DOHH2 (cell line): Measurements from ENCODE around the gene ING4.
A peak's percentile ranks its signal among the peaks of the same experiment; 100 is the strongest.

Source experiments
- H3F3A ChIP-seq: fragments of 200-600 bp; sonication (generic), shearing (Covaris generic); 2 replicates; pipeline ENCODE4 v1.6.0; 2016; ENCODE audit warnings: antibody characterized with exemption, mild to moderate bottlenecking; ENCODE audit not compliant: control insufficient read depth, insufficient read depth
- H3K27ac ChIP-seq: fragments of 200-600 bp; sonication (generic); 2 replicates; pipeline ENCODE4 v1.5.1; 2014; ENCODE audit warnings: low read depth, mild to moderate bottlenecking, low read length, moderate library complexity
- H3K27me3 ChIP-seq: fragments of 200-600 bp; sonication (generic); 2 replicates; pipeline ENCODE4 v1.6.1; 2014; ENCODE audit warnings: mild to moderate bottlenecking, low read length, mixed read lengths; ENCODE audit not compliant: control insufficient read depth
- H3K36me3 ChIP-seq: fragments of 200-600 bp; sonication (generic); 2 replicates; pipeline ENCODE4 v1.6.1; 2014; ENCODE audit warnings: mild to moderate bottlenecking, low read length, moderate library complexity, mixed read lengths; ENCODE audit not compliant: control insufficient read depth
- H3K4me1 ChIP-seq: fragments of 200-600 bp; sonication (generic); 2 replicates; pipeline ENCODE4 v1.6.1; 2014; ENCODE audit warnings: mild to moderate bottlenecking, low read length, mixed read lengths; ENCODE audit not compliant: control insufficient read depth
- H3K4me2 ChIP-seq: fragments of 200-600 bp; sonication (generic); 2 replicates; pipeline ENCODE4 v1.6.0; 2014; ENCODE audit warnings: mild to moderate bottlenecking, low read length, moderate library complexity
- H3K4me3 ChIP-seq: fragments of 200-600 bp; sonication (generic); 2 replicates; pipeline ENCODE4 v1.5.1; 2014; ENCODE audit warnings: mild to moderate bottlenecking, low read length, mixed read lengths
- H3K79me2 ChIP-seq: fragments of 200-600 bp; sonication (generic); 2 replicates; pipeline ENCODE4 v1.6.1; 2014; ENCODE audit warnings: mild to moderate bottlenecking, low read length, mixed read lengths; ENCODE audit not compliant: control insufficient read depth
- H3K9me2 ChIP-seq: fragments of 200-600 bp; sonication (generic); replicated peaks from 2 replicates; pipeline ENCODE4 v1.6.1; 2014; ENCODE audit warnings: mild to moderate bottlenecking, low read length, mixed read lengths; ENCODE audit not compliant: control insufficient read depth
- H3K9me3 ChIP-seq: fragments of 200-600 bp; sonication (generic); 2 replicates; pipeline ENCODE4 v1.6.1; 2014; ENCODE audit warnings: antibody characterized with exemption, low read length, mixed read lengths; ENCODE audit not compliant: control insufficient read depth, insufficient read depth
- H4K20me1 ChIP-seq: fragments of 200-600 bp; sonication (generic); 2 replicates; pipeline ENCODE4 v1.6.0; 2014; ENCODE audit warnings: low read depth, mild to moderate bottlenecking, antibody characterized with exemption, low read length, moderate library complexity; ENCODE audit not compliant: control insufficient read depth, insufficient read depth
- EZH2phosphoT487 ChIP-seq: fragments of 200-600 bp; sonication (generic); IDR thresholded peaks from 2 replicates; pipeline ENCODE4 v1.6.1; 2017; ENCODE audit warnings: borderline replicate concordance, mild to moderate bottlenecking, antibody characterized with exemption, low read length, moderate library complexity, mixed read lengths
- TF ChIP-seq, protein P1 (sequence below): fragments of 200-600 bp; sonication (generic); IDR thresholded peaks from one replicate; pipeline ENCODE4 v1.5.1; 2014; ENCODE audit warnings: antibody characterized with exemption, mild to moderate bottlenecking, low read depth, low read length; ENCODE audit not compliant: poor library complexity, severe bottlenecking

Gene ING4

DNA sequence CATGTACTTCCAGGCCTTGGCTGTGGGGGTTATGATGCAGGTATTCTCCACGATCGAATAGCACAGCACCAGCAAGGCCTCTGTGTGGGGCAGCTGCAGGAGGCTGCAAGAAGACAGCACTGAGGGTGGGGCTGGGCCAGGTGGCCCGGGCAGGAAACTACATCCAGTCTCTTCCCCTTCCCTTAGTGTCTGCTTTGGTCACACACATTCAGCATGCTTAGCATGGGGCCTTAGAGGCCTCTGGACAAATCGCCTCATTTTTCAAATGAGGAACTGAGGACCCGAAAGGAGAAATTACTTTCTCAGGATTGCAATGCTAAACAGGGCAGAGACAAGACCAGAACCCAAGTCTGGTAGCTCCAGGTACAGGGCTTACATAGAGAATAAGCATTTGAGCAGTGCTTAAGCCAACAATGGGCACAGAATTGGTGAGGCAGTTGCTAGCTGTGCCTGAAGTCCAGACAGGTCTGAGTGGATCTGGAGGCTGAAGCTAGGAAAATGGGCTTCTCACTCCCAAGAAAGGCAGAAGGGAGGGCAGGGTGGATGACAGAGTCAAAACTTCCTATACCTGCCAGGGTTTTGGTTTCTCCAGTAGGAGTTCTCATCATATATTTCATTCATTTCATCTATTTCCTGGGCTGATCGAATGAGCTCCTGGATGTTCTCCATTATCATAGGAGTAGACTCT is 19.2 kb downstream of the ING4 start:
- peak overlapping the region; percentile 94 for H3K4me2 ChIP-seq
- no peaks in the 10 kb centered on the region for H3K9me2 ChIP-seq
- no peaks in the 10 kb centered on the region for H3K27me3 ChIP-seq
- peaks cover 65% of the 10 kb centered on the region for H3K4me1 ChIP-seq
- peaks cover 12% of the 10 kb centered on the region for H3K79me2 ChIP-seq
- no peaks in the 10 kb centered on the region for H4K20me1 ChIP-seq
- peak overlapping the region; percentile 97 for H3K27ac ChIP-seq
- TF ChIP-seq EZH2phosphoT487, result no peak
- TF ChIP-seq, protein P1, sequence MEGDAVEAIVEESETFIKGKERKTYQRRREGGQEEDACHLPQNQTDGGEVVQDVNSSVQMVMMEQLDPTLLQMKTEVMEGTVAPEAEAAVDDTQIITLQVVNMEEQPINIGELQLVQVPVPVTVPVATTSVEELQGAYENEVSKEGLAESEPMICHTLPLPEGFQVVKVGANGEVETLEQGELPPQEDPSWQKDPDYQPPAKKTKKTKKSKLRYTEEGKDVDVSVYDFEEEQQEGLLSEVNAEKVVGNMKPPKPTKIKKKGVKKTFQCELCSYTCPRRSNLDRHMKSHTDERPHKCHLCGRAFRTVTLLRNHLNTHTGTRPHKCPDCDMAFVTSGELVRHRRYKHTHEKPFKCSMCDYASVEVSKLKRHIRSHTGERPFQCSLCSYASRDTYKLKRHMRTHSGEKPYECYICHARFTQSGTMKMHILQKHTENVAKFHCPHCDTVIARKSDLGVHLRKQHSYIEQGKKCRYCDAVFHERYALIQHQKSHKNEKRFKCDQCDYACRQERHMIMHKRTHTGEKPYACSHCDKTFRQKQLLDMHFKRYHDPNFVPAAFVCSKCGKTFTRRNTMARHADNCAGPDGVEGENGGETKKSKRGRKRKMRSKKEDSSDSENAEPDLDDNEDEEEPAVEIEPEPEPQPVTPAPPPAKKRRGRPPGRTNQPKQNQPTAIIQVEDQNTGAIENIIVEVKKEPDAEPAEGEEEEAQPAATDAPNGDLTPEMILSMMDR, result no peak
- no peaks in the 10 kb centered on the region for H3K9me3 ChIP-seq
- peak overlapping the region; percentile 77 for H3K4me3 ChIP-seq
- peaks cover 25% of the 10 kb centered on the region for H3K36me3 ChIP-seq
- H3F3A ChIP-seq, result peaks cover 21% of the 10 kb centered on the region

- Histone ChIP-seq H3K36me3 (peaks cover 7% of the 10 kb centered on the region), H3F3A (peaks cover 24% of the 10 kb centered on the region), H3K27me3 (no peaks in the 10 kb centered on the region), H4K20me1 (no peaks in the 10 kb centered on the region), H3K4me1 (peaks cover 76% of the 10 kb centered on the region), H3K9me2 (no peaks in the 10 kb centered on the region), H3K4me3 (no peak overlapping the region), H3K79me2 (peaks cover 3% of the 10 kb centered on the region), H3K27ac (no peak overlapping the region), H3K4me2 (no peak overlapping the region), H3K9me3 (no peaks in the 10 kb centered on the region)
- no peak for TF ChIP-seq EZH2phosphoT487
- TF ChIP-seq, protein P1, result no peak
These were observed 21.8 kb downstream of the ING4 start for GRCh38 chr12:6641131-6641530.

GRCh38 chr12:6640497-6640896 is 22.4 kb downstream of the ING4 start:
- Histone ChIP-seq H3K4me2 (no peak overlapping the region), H3K27me3 (no peaks in the 10 kb centered on the region), H3K9me2 (no peaks in the 10 kb centered on the region), H3K9me3 (no peaks in the 10 kb centered on the region), H3K36me3 (peaks cover 7% of the 10 kb centered on the region), H3K4me1 (peaks cover 78% of the 10 kb centered on the region), H3K79me2 (peaks cover 7% of the 10 kb centered on the region), H3K4me3 (no peak overlapping the region), H3F3A (peaks cover 24% of the 10 kb centered on the region), H3K27ac (no peak overlapping the region), H4K20me1 (no peaks in the 10 kb centered on the region)
- TF ChIP-seq, protein P1, result no peak
- no peak for TF ChIP-seq EZH2phosphoT487
